Left lung (tissue), 10 donors: Measurements from ENCODE around the gene SF3B5. TPM values are rescaled to one million over a fixed set of nuclear protein-coding genes. Genes with fewer than 3 reads are reported as not detected.
"Not testable (repeated sequence)": the region's sequence is repeated elsewhere in the genome, so short reads cannot be mapped to it uniquely, and the experiment has no call there.

Experiments used
- ATAC-seq: fragments of 200-7000 bp; cut with Tn5 transposase; one replicate; pipeline ENCODE4 v1.9.1; 2020; ENCODE audit warnings: moderate library complexity
- DNase-seq, 4 donors: peaks; one replicate each; pipeline ENCODE4 v3.0.0-alpha.2; 2013 to 2020
- H3K27ac ChIP-seq, 2 donors: fragments of 200-600 bp; sonication (generic) in 1 of 2; one replicate each; pipeline versions ENCODE4 v1.5.0 to v1.8.0; 2020 to 2021
- H3K27me3 ChIP-seq, 2 donors: fragments of 200-600 bp; sonication (generic) in 1 of 2; one replicate each; pipeline versions ENCODE4 v1.5.0 to v1.8.0; 2020 to 2021
- H3K36me3 ChIP-seq, 2 donors: fragments of 200-600 bp; sonication (generic) in 1 of 2; one replicate each; pipeline versions ENCODE4 v1.5.0 to v1.8.0; 2020 to 2021
- H3K4me1 ChIP-seq, 2 donors: fragments of 200-600 bp; one replicate each; pipeline ENCODE4 v1.8.0; 2021
- H3K4me3 ChIP-seq, 2 donors: fragments of 200-600 bp; sonication (generic) in 1 of 2; one replicate each; pipeline versions ENCODE4 v1.5.0 to v1.8.0; 2020 to 2021; ENCODE audit warnings: mild to moderate bottlenecking in 1 of 2
- H3K9me3 ChIP-seq, 2 donors: fragments of 200-600 bp; sonication (generic) in 1 of 2; one replicate each; pipeline versions ENCODE4 v1.5.0 to v1.8.0; 2020 to 2021
- CTCF ChIP-seq, 2 donors: fragments of 200-600 bp; sonication (generic) in 1 of 2; IDR thresholded peaks; one replicate each; pipeline versions ENCODE4 v1.5.0 to v1.8.0; 2021; ENCODE audit warnings: antibody characterized with exemption in 2 of 2
- intact Hi-C, 2 donors: fragments of 100-400 bp; cut with DNase I; formaldehyde crosslinking; loops; one replicate each; pipeline versions ENCODE4 v1.11.2 to v1.14.2; 2022
- polyA plus RNA-seq, 6 donors: library from polyadenylated mRNA; unstranded; fragments of 120-200 nt; gene quantifications; one replicate each; pipeline ENCODE4 v1.2.1, GENCODE V29; 2013; ENCODE audit not compliant: insufficient read length in 6 of 6
- total RNA-seq, 2 donors: library from RNA; stranded (reverse); fragmentation: NEBNext Ultra II Directional; extraction: Animal tissue kit (Norgen Biotek cat#: 25700); gene quantifications; one replicate each; pipeline ENCODE4 v1.2.1, GENCODE V29; 2021
- donor health status: DM: no; HTN: yes; CAD: no.
- donor health status: DM: no; HTN: no; CAD: no.

The SF3B5 gene
- total and polyA plus RNA-seq, 8 donors, result 100 to 135 (median 118) TPM

GRCh38 chr6:144090384-144090783 lies 5.0 kb downstream of the SF3B5 start:
- H3K27me3 ChIP-seq, result no peaks in the 10 kb centered on the region
- H3K4me1 ChIP-seq, result peaks cover 13 to 23% of the 10 kb centered on the region in 2 donors
- DNase-seq (no peak), ATAC-seq (no peak)
- H3K27ac ChIP-seq, result no peak overlapping the region
- no peaks in the 10 kb centered on the region for H3K36me3 ChIP-seq
- intact Hi-C loops, result no loop called here
- TF ChIP-seq CTCF (IDR thresholded peaks at IDR 0.05), result no peak
- no peak overlapping the region for H3K4me3 ChIP-seq
- H3K9me3 ChIP-seq, result no peaks in the 10 kb centered on the region

GRCh38 chr6:144087789-144088426 lies 7.5 kb downstream of the SF3B5 start:
- H3K9me3 ChIP-seq, result no peaks in the 10 kb centered on the region
- no peak overlapping the region for H3K27ac ChIP-seq
- intact Hi-C loops, result no loop called here
- no peaks in the 10 kb centered on the region for H3K27me3 ChIP-seq
- no peak overlapping the region for H3K4me3 ChIP-seq
- TF ChIP-seq CTCF (IDR thresholded peaks at IDR 0.05), result no peak
- DNase-seq (no peak), ATAC-seq (no peak)
- H3K36me3 ChIP-seq, result no peaks in the 10 kb centered on the region
- peaks cover 0 to under 1% of the 10 kb centered on the region in 2 donors for H3K4me1 ChIP-seq

- no peak for TF ChIP-seq CTCF (IDR thresholded peaks at IDR 0.05)
- no peak overlapping the region for H3K4me3 ChIP-seq
- DNase-seq (no peak), ATAC-seq (no peak)
- no peaks in the 10 kb centered on the region for H3K9me3 ChIP-seq
- H3K27ac ChIP-seq, result no peak overlapping the region
- no peaks in the 10 kb centered on the region for H3K36me3 ChIP-seq
- no peaks in the 10 kb centered on the region for H3K27me3 ChIP-seq
- intact Hi-C loops, result no loop called here
- H3K4me1 ChIP-seq, result no peaks in the 10 kb centered on the region
Observed at GRCh38 chr6:144086959-144087358, 8.4 kb downstream of the SF3B5 start.

GRCh38 chr6:144083172-144083571 lies 12.2 kb downstream of the SF3B5 start:
- Histone ChIP-seq H3K4me1 (no peaks in the 10 kb centered on the region), H3K36me3 (no peaks in the 10 kb centered on the region), H3K9me3 (no peaks in the 10 kb centered on the region), H3K27me3 (no peaks in the 10 kb centered on the region), H3K4me3 (no peak overlapping the region), H3K27ac (no peak overlapping the region)
- no peak for ATAC-seq
- intact Hi-C loops, result no loop called here
- no peak for TF ChIP-seq CTCF (IDR thresholded peaks at IDR 0.05)
- no peak for DNase-seq

GRCh38 chr6:144082412-144082811 lies 13.0 kb downstream of the SF3B5 start:
- DNase-seq, H3K27me3 ChIP-seq, ATAC-seq, intact Hi-C loops, H3K27ac ChIP-seq, H3K36me3 ChIP-seq, H3K4me1 ChIP-seq, H3K9me3 ChIP-seq, H3K4me3 ChIP-seq: not testable (repeated sequence)

GRCh38 chr6:144077871-144078270 lies 17.5 kb downstream of the SF3B5 start:
- Histone ChIP-seq H3K4me1 (no peaks in the 10 kb centered on the region), H3K27ac (no peak overlapping the region), H3K4me3 (no peak overlapping the region), H3K36me3 (no peaks in the 10 kb centered on the region), H3K27me3 (no peaks in the 10 kb centered on the region), H3K9me3 (no peaks in the 10 kb centered on the region)
- no peak for TF ChIP-seq CTCF (IDR thresholded peaks at IDR 0.05)
- ATAC-seq (no peak), DNase-seq (no peak)
- intact Hi-C loops, result no loop called here
